Measurements from ENCODE around the gene NLN. TPM values are rescaled to one million over a fixed set of nuclear protein-coding genes. Genes with fewer than 3 reads are reported as not detected.

NLN gene
- total RNA-seq, 3 donors from 2014 or later: 12.8 to 15.7 (median 14.9) TPM

DNA sequence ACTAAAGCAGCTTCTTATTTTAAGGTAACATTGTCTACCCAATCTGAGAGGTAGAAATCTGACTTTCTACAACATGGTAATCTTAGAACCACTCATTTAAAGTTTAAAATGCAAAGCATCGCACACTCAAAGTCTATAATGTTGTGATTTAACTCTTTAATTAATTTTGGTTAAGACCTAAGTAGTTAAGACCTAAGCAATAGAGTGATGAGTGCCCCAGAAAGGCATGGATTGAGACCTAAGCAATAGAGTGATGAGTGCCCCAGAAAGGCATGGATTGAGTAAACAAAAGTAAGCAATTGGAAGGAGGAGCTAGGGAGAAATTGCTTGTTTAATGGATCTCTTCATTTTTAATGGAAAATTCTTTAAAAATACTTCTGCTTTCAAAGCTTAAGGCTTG, 86.8 kb downstream of the NLN start:
- H3K36me3 ChIP-seq: no peaks in the 10 kb centered on the region
- no peaks in the 10 kb centered on the region for H3K9me3 ChIP-seq
- no peaks in the 10 kb centered on the region for H3K27me3 ChIP-seq
- H3K4me3 ChIP-seq: no peak overlapping the region
- H3K4me1 ChIP-seq: no peaks in the 10 kb centered on the region
- no peak overlapping the region for H3K27ac ChIP-seq
- intact Hi-C loops (cut with DNase I; ENCODE audit: low total_unique reads): no loop called here
- no peak for TF ChIP-seq POLR2AphosphoS5 (IDR thresholded peaks at IDR 0.05)
- TF ChIP-seq POLR2A (IDR thresholded peaks at IDR 0.05): no peak
- no peak for DNase-seq (ENCODE audit: low spot score in 2 of 2)

DNA sequence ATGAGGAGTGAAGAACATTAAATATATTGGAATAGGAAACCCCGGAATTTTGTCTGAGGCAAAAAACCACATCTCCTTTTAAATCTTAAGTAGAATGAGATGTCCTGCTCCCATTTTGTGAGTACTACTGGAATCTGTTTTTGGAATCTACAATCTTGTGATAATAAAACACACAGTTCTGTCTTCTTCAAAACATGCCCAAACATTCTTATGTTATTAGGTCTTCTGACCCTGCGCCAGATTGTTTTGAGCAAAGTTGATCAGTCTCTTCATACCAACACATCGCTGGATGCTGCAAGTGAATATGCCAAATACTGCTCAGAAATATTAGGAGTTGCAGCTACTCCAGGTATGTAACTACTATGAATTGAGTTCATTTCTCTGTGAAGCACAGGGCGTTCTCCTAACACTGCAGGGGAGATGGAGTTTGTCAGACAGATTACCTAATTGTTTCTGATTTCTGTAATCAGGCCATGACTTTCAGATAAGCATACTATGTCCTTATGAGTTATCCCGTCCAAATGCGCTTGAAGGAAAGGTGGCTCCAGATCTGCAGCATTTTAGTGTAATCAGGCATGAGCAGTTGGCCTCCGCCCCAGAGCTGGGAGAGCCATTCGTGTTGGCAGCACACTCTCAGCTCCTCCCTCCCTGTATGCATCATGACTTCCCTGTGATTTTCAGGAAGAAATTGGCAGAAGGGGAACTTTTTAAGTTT, 88.0 kb downstream of the NLN start:
- no peak overlapping the region for H3K4me3 ChIP-seq
- TF ChIP-seq POLR2AphosphoS5 (IDR thresholded peaks at IDR 0.05) (peak in 1 of 3 donors; percentile 45), POLR2A (IDR thresholded peaks at IDR 0.05) (no peak)
- TF ChIP-seq, protein P1, sequence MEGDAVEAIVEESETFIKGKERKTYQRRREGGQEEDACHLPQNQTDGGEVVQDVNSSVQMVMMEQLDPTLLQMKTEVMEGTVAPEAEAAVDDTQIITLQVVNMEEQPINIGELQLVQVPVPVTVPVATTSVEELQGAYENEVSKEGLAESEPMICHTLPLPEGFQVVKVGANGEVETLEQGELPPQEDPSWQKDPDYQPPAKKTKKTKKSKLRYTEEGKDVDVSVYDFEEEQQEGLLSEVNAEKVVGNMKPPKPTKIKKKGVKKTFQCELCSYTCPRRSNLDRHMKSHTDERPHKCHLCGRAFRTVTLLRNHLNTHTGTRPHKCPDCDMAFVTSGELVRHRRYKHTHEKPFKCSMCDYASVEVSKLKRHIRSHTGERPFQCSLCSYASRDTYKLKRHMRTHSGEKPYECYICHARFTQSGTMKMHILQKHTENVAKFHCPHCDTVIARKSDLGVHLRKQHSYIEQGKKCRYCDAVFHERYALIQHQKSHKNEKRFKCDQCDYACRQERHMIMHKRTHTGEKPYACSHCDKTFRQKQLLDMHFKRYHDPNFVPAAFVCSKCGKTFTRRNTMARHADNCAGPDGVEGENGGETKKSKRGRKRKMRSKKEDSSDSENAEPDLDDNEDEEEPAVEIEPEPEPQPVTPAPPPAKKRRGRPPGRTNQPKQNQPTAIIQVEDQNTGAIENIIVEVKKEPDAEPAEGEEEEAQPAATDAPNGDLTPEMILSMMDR (IDR thresholded peaks at IDR 0.05): no peak
- intact Hi-C loops (cut with DNase I; ENCODE audit: low total_unique reads): no loop called here
- no peak overlapping the region for H3K27ac ChIP-seq
- no peaks in the 10 kb centered on the region for H3K36me3 ChIP-seq
- no peaks in the 10 kb centered on the region for H3K9me3 ChIP-seq
- no peaks in the 10 kb centered on the region for H3K4me1 ChIP-seq
- DNase-seq (ENCODE audit: low spot score in 2 of 2): no peak
- H3K27me3 ChIP-seq: no peaks in the 10 kb centered on the region

DNA sequence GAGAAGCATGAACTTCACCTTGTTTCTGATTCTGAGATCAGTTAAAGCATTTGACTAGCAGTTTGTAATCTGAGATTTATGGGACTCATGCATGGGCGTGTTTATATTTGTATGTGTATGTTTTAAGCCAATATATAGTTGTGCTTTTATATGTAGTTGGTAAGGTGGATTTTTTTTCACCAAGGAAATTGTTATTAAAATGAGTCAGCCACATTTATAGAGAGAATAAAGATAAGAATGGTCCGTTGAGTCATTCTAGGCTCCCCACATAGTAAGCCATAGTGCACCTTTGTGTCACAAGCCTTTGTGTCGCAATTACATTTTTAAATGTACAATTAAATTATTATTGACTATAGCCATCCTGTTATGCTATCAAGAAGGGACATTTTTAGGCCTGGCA, 89.0 kb downstream of the NLN start:
- intact Hi-C loops (cut with DNase I; ENCODE audit: low total_unique reads): no loop called here
- no peak overlapping the region for H3K4me3 ChIP-seq
- no peak for DNase-seq (ENCODE audit: low spot score in 2 of 2)
- H3K27me3 ChIP-seq: no peaks in the 10 kb centered on the region
- H3K4me1 ChIP-seq: no peaks in the 10 kb centered on the region
- H3K9me3 ChIP-seq: no peaks in the 10 kb centered on the region
- H3K27ac ChIP-seq: no peak overlapping the region
- no peak for TF ChIP-seq POLR2AphosphoS5 (IDR thresholded peaks at IDR 0.05)
- TF ChIP-seq, protein P1 (IDR thresholded peaks at IDR 0.05): no peak
- TF ChIP-seq POLR2A (IDR thresholded peaks at IDR 0.05): no peak
- H3K36me3 ChIP-seq: no peaks in the 10 kb centered on the region

DNA sequence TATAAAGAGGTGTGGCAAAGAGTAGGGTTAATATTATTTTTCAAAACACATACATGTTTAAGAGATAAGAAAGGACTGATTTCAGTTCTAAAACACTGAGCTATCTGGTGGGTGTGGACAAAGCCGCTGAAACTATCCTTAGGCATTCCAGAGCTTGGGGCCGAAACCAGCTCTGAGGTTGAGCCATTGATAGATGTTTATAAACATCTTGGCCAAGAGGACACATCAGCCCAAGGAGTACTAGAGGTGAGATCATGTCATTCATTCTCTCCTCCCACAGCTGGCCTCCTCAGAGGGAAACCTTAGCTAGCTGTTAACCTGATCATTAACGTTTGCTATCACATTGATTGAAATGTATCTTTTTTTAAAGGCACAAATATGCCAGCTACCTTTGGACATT, 89.9 kb downstream of the NLN start:
- no peak overlapping the region for H3K4me3 ChIP-seq
- no peak for DNase-seq (ENCODE audit: low spot score in 2 of 2)
- no peaks in the 10 kb centered on the region for H3K36me3 ChIP-seq
- TF ChIP-seq, protein P1 (IDR thresholded peaks at IDR 0.05): no peak
- no peaks in the 10 kb centered on the region for H3K27me3 ChIP-seq
- H3K27ac ChIP-seq: no peak overlapping the region
- no peaks in the 10 kb centered on the region for H3K4me1 ChIP-seq
- intact Hi-C loops (cut with DNase I; ENCODE audit: low total_unique reads): no loop called here
- no peaks in the 10 kb centered on the region for H3K9me3 ChIP-seq

DNA sequence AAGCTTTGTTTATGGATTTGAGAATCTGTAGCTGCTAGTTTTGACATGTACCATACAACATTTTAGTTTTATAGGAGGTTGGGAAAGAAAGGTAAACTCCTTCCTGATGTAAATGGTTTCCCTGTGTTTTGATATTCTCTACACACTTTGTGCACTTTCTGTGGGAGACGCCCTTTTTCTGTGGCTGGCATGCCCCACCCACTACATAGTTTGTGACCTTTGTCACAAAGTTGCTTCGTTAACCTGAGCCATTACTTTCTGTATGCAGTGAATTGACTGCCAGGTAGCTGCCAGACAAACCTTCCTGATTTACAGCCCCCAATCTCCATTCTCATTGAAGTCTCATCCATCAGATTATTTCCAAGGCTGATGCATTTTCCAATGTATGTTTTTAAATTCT, 90.6 kb downstream of the NLN start:
- no peaks in the 10 kb centered on the region for H3K36me3 ChIP-seq
- no peak for TF ChIP-seq POLR2A (IDR thresholded peaks at IDR 0.05)
- TF ChIP-seq, protein P1 (IDR thresholded peaks at IDR 0.05): no peak
- TF ChIP-seq POLR2AphosphoS5 (IDR thresholded peaks at IDR 0.05): no peak
- H3K4me1 ChIP-seq: no peaks in the 10 kb centered on the region
- H3K27ac ChIP-seq: no peak overlapping the region
- no peaks in the 10 kb centered on the region for H3K9me3 ChIP-seq
- H3K4me3 ChIP-seq: no peak overlapping the region
- no peaks in the 10 kb centered on the region for H3K27me3 ChIP-seq
- intact Hi-C loops (cut with DNase I; ENCODE audit: low total_unique reads): no loop called here
- no peak for DNase-seq (ENCODE audit: low spot score in 2 of 2)

Data from breast epithelium (tissue), 4 donors.